Measurements from ENCODE around the gene SHISA9. TPM values are rescaled to one million over a fixed set of nuclear protein-coding genes. Genes with fewer than 3 reads are reported as not detected.

The SHISA9 gene
- total RNA-seq, 1 donor from 2014 or later = 3.0 TPM

- no peaks in the 10 kb centered on the region for H3K9me3 Mint-ChIP-seq (ENCODE audit: low read depth)
- no peaks in the 10 kb centered on the region for H3K27me3 Mint-ChIP-seq
- H3K4me1 Mint-ChIP-seq (ENCODE audit: low read depth) = no peaks in the 10 kb centered on the region
- no peak for DNase-seq (ENCODE audit: low spot score, unreplicated experiment)
- TF ChIP-seq CTCF (IDR thresholded peaks at IDR 0.05; ENCODE audit: unreplicated experiment) = no peak
- H3K36me3 Mint-ChIP-seq (ENCODE audit: insufficient read depth) = no peaks in the 10 kb centered on the region
- no peak overlapping the region for H3K27ac Mint-ChIP-seq
- H3K4me3 Mint-ChIP-seq (ENCODE audit: low read depth) = no peak overlapping the region
Measured at GRCh38 chr16:12988071-12988470, 86.7 kb downstream of the SHISA9 start.

GRCh38 chr16:12992066-12992465 lies 90.7 kb downstream of the SHISA9 start:
- no peaks in the 10 kb centered on the region for H3K4me1 Mint-ChIP-seq (ENCODE audit: low read depth)
- no peak overlapping the region for H3K27ac Mint-ChIP-seq
- H3K9me3 Mint-ChIP-seq (ENCODE audit: low read depth) = no peaks in the 10 kb centered on the region
- no peak for TF ChIP-seq CTCF (IDR thresholded peaks at IDR 0.05; ENCODE audit: unreplicated experiment)
- no peaks in the 10 kb centered on the region for H3K27me3 Mint-ChIP-seq
- no peak overlapping the region for H3K4me3 Mint-ChIP-seq (ENCODE audit: low read depth)
- no peak for DNase-seq (ENCODE audit: low spot score, unreplicated experiment)
- H3K36me3 Mint-ChIP-seq (ENCODE audit: insufficient read depth) = no peaks in the 10 kb centered on the region

- no peak for TF ChIP-seq CTCF (IDR thresholded peaks at IDR 0.05; ENCODE audit: unreplicated experiment)
- Mint-ChIP-seq H3K27ac (no peak overlapping the region), H3K9me3 (ENCODE audit: low read depth) (no peaks in the 10 kb centered on the region), H3K36me3 (ENCODE audit: insufficient read depth) (no peaks in the 10 kb centered on the region), H3K27me3 (no peaks in the 10 kb centered on the region), H3K4me1 (ENCODE audit: low read depth) (no peaks in the 10 kb centered on the region), H3K4me3 (ENCODE audit: low read depth) (no peak overlapping the region)
- no peak for DNase-seq (ENCODE audit: low spot score, unreplicated experiment)
Measured at GRCh38 chr16:12994402-12994801, 93.0 kb downstream of the SHISA9 start.

GRCh38 chr16:12995721-12996372 lies 94.4 kb downstream of the SHISA9 start:
- Mint-ChIP-seq H3K27ac (no peak overlapping the region), H3K9me3 (ENCODE audit: low read depth) (no peaks in the 10 kb centered on the region), H3K36me3 (ENCODE audit: insufficient read depth) (no peaks in the 10 kb centered on the region), H3K27me3 (no peaks in the 10 kb centered on the region), H3K4me1 (ENCODE audit: low read depth) (no peaks in the 10 kb centered on the region), H3K4me3 (ENCODE audit: low read depth) (no peak overlapping the region)
- TF ChIP-seq CTCF (IDR thresholded peaks at IDR 0.05; ENCODE audit: unreplicated experiment) = no peak
- DNase-seq (ENCODE audit: low spot score, unreplicated experiment) = no peak

GRCh38 chr16:12998361-12999085 lies 97.1 kb downstream of the SHISA9 start:
- Mint-ChIP-seq H3K27me3 (no peaks in the 10 kb centered on the region), H3K36me3 (ENCODE audit: insufficient read depth) (no peaks in the 10 kb centered on the region), H3K27ac (no peak overlapping the region), H3K4me1 (ENCODE audit: low read depth) (no peaks in the 10 kb centered on the region), H3K9me3 (ENCODE audit: low read depth) (no peaks in the 10 kb centered on the region), H3K4me3 (ENCODE audit: low read depth) (no peak overlapping the region)
- no peak for DNase-seq (ENCODE audit: low spot score, unreplicated experiment)
- TF ChIP-seq CTCF (IDR thresholded peaks at IDR 0.05; ENCODE audit: unreplicated experiment) = no peak

All from progenitor cell of endocrine pancreas (in vitro differentiated cells).